GM23248 (cell line): Measurements from ENCODE around the gene RHAG. TPM values are rescaled to one million over a fixed set of nuclear protein-coding genes. Genes with fewer than 3 reads are reported as not detected.
"Not testable (repeated sequence)": the region's sequence is repeated elsewhere in the genome, so short reads cannot be mapped to it uniquely, and the experiment has no call there.

ENCODE experiments used
- DNase-seq: peaks from one replicate; pipeline ENCODE4 v3.0.0-alpha.2; 2015
- H2AFZ ChIP-seq: fragments of 200-600 bp; sonication (generic); 2 replicates; pipeline ENCODE4 v1.6.1; 2016; ENCODE audit warnings: antibody characterized with exemption
- H3F3A ChIP-seq: fragments of 200-600 bp; sonication (generic); 2 replicates; pipeline ENCODE4 v1.6.1; 2016; ENCODE audit warnings: mild to moderate bottlenecking, antibody characterized with exemption, mixed run types; ENCODE audit not compliant: insufficient read depth
- H3K27ac ChIP-seq: fragments of 200-600 bp; sonication (generic); 2 replicates; pipeline ENCODE4 v1.5.1; 2016; ENCODE audit warnings: mild to moderate bottlenecking
- H3K27me3 ChIP-seq: fragments of 200-600 bp; sonication (generic); replicated peaks from 2 replicates; pipeline ENCODE4 v1.6.1; 2016; ENCODE audit warnings: mild to moderate bottlenecking; ENCODE audit not compliant: insufficient read depth
- H3K36me3 ChIP-seq: fragments of 200-600 bp; sonication (generic); 2 replicates; pipeline ENCODE4 v1.6.1; 2016; ENCODE audit warnings: low read depth, mild to moderate bottlenecking
- H3K4me1 ChIP-seq: fragments of 200-600 bp; sonication (generic); 2 replicates; pipeline ENCODE4 v1.6.1; 2016; ENCODE audit warnings: mild to moderate bottlenecking; ENCODE audit not compliant: insufficient read depth
- H3K4me2 ChIP-seq: fragments of 200-600 bp; sonication (generic); one replicate; pipeline ENCODE4 v1.6.1; 2016; ENCODE audit warnings: mild to moderate bottlenecking; ENCODE audit not compliant: unreplicated experiment
- H3K4me3 ChIP-seq: fragments of 200-600 bp; sonication (generic); 2 replicates; pipeline ENCODE4 v1.5.1; 2016; ENCODE audit warnings: mild to moderate bottlenecking
- H3K79me2 ChIP-seq: fragments of 200-600 bp; sonication (generic); 2 replicates; pipeline ENCODE4 v1.6.1; 2016; ENCODE audit warnings: mild to moderate bottlenecking; ENCODE audit not compliant: insufficient read depth
- H3K9ac ChIP-seq: fragments of 200-600 bp; sonication (generic); 2 replicates; pipeline ENCODE4 v1.6.1; 2016; ENCODE audit warnings: mild to moderate bottlenecking
- H3K9me2 ChIP-seq: fragments of 200-600 bp; sonication (generic); 2 replicates; pipeline ENCODE4 v1.6.1; 2016; ENCODE audit warnings: mixed run types, mild to moderate bottlenecking, moderate library complexity; ENCODE audit not compliant: insufficient read depth
- H3K9me3 ChIP-seq: fragments of 200-600 bp; sonication (generic); one replicate; pipeline ENCODE4 v1.6.1; 2017; ENCODE audit warnings: low read depth
- H4K20me1 ChIP-seq: fragments of 200-600 bp; sonication (generic); 2 replicates; pipeline ENCODE4 v1.6.0; 2016; ENCODE audit not compliant: insufficient read depth
- EZH2 ChIP-seq: fragments of 200-600 bp; sonication (generic); IDR thresholded peaks from 2 replicates; pipeline ENCODE4 v1.6.1; 2018; ENCODE audit warnings: antibody characterized with exemption, mild to moderate bottlenecking; ENCODE audit not compliant: insufficient read depth, poor library complexity, severe bottlenecking
- EZH2phosphoT487 ChIP-seq: fragments of 200-600 bp; sonication (generic); IDR thresholded peaks from 2 replicates; pipeline ENCODE4 v1.6.1; 2018; ENCODE audit warnings: antibody characterized with exemption, moderate library complexity, mild to moderate bottlenecking, low read depth; ENCODE audit not compliant: insufficient read depth
- WGBS, 2 experiments: methylation state at CpG; one replicate each; pipeline ENCODE4 v1.1.6; 2015 to 2017; ENCODE audit warnings: low lambda C conversion rate in 2 of 2, low coverage in 1 of 2; ENCODE audit errors: missing lambda C conversion rate in 2 of 2; 5-methylcytosine and 5-hydroxymethylcytosine counted together
- in situ Hi-C: fragments of 300-500 bp; cut with MboI; formaldehyde crosslinking; loops from 2 replicates; pipeline ENCODE4 v1.15.0; 2020
- polyA plus RNA-seq: library from polyadenylated mRNA; unstranded; fragments of >200 nt; fragmentation: Nextera tagmentation; extraction: Ambion mirVana; gene quantifications from 2 replicates; pipeline ENCODE4 v1.2.1, GENCODE V29; 2016
- total RNA-seq: library from RNA; depleted of rRNA; stranded (reverse); fragments of >200 nt; shearing (Covaris generic); gene quantifications from 2 replicates; pipeline ENCODE4 v1.2.3, GENCODE V29; 2014

RHAG gene
- total and polyA plus RNA-seq, 2 experiments from 2014 or later: not detected

DNA sequence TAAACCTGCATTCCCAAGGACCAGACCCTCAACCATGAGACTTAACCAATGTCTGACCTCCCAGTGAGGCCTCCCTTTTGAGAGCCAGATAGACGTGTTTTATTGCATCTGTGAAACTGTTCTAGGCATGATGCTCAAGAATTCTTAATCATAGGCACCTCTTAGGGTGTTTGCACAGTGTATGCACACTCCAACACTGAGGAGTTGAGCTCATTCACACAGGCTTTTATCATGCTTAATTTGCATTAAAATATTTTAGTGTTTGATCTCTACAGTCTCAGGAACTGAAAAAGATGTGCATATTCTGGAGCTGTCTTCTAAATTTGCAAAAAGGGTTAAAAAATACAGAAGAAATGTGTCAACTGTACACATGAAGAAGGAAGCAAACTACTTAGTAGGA, 27.4 kb downstream of the RHAG start:
- H3K27me3 ChIP-seq: peaks cover 19% of the 10 kb centered on the region

DNA sequence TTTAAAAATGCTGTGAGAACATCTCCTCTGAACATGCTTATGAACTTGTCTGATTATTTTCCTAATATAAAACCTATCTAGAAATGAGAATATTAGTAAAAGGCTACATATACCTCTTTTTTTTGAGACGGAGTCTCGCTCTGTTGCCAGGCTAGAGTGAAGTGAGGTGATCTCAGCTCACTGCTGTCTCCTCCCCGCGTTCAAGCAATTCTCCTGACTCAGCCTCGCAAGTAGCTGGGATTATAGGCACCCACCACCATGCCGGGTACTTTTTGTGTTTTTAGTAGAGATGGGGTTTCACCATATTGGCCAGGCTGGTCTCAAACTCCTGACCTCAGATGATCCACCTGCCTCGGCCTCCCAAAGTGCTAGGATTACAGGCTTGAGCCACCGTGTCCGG, 28.4 kb downstream of the RHAG start:
- H3F3A ChIP-seq, H3K9me2 ChIP-seq, H3K27ac ChIP-seq, H2AFZ ChIP-seq, DNase-seq, H4K20me1 ChIP-seq, in situ Hi-C loops, H3K36me3 ChIP-seq, H3K4me1 ChIP-seq, H3K4me3 ChIP-seq, H3K9ac ChIP-seq, H3K9me3 ChIP-seq, H3K4me2 ChIP-seq, H3K79me2 ChIP-seq: not testable (repeated sequence)
- H3K27me3 ChIP-seq: peaks cover 19% of the 10 kb centered on the region
- 66 to 67% methylated on average over 9 of the region's 9 CpGs for WGBS, 2 experiments

More for the DNA sequence above, 27.4 kb downstream of the RHAG start:
- 10 to 14% methylated on average over 1 of the region's 1 CpG for WGBS, 2 experiments
- H3K9me3 ChIP-seq: no peaks in the 10 kb centered on the region
- in situ Hi-C loops: no loop called here
- no peaks in the 10 kb centered on the region; the same call in 1 of the 2 replicates for H4K20me1 ChIP-seq
- no peaks in the 10 kb centered on the region for H3F3A ChIP-seq
- H3K36me3 ChIP-seq: no peaks in the 10 kb centered on the region
- H3K79me2 ChIP-seq: no peaks in the 10 kb centered on the region
- no peak overlapping the region for H3K9ac ChIP-seq
- no peaks in the 10 kb centered on the region for H3K4me1 ChIP-seq
- DNase-seq: no peak
- no peak overlapping the region for H3K4me2 ChIP-seq
- no peak overlapping the region for H3K4me3 ChIP-seq
- H2AFZ ChIP-seq: no peak overlapping the region
- no peaks in the 10 kb centered on the region for H3K9me2 ChIP-seq
- no peak overlapping the region for H3K27ac ChIP-seq
- TF ChIP-seq EZH2 (no peak), EZH2phosphoT487 (no peak)

DNA sequence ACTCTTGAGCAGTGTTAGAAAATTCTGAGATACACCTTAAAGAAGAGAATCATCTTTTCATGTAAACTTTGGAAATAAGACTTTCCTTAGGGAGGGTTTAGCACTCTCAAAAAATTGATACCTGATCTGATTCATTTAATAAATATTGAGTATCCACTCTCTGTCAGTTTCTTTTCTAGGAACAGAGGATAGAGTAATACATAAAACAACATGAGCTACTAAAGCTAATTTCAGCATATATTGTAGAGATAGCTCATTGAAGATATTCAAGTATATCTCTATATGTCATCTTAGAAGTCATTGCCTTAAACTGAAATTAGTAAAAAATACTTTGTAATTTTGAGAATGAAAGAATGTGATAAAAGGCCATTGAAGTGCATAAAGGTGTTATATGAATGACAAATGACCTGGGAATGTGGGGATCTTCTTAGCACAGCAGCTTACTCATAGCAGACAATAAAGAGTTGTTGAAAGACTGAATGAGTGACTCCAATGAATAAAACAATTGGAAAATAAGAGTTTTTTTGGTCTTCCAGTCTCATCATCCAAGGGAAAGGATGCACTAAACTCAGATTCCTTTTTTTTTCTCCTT, 29.2 kb downstream of the RHAG start:
- Histone ChIP-seq H3K4me2 (no peak overlapping the region), H3K36me3 (no peaks in the 10 kb centered on the region), H3K9ac (no peak overlapping the region), H3F3A (no peaks in the 10 kb centered on the region), H3K27me3 (peaks cover 19% of the 10 kb centered on the region), H3K9me2 (no peaks in the 10 kb centered on the region), H3K27ac (no peak overlapping the region), H3K4me3 (no peak overlapping the region), H3K4me1 (no peaks in the 10 kb centered on the region), H2AFZ (no peak overlapping the region), H4K20me1 (no peaks in the 10 kb centered on the region; the same call in 1 of the 2 replicates), H3K79me2 (no peaks in the 10 kb centered on the region), H3K9me3 (no peaks in the 10 kb centered on the region)
- no peak for DNase-seq
- no peak for TF ChIP-seq EZH2phosphoT487
- TF ChIP-seq EZH2: no peak
- in situ Hi-C loops: no loop called here

DNA sequence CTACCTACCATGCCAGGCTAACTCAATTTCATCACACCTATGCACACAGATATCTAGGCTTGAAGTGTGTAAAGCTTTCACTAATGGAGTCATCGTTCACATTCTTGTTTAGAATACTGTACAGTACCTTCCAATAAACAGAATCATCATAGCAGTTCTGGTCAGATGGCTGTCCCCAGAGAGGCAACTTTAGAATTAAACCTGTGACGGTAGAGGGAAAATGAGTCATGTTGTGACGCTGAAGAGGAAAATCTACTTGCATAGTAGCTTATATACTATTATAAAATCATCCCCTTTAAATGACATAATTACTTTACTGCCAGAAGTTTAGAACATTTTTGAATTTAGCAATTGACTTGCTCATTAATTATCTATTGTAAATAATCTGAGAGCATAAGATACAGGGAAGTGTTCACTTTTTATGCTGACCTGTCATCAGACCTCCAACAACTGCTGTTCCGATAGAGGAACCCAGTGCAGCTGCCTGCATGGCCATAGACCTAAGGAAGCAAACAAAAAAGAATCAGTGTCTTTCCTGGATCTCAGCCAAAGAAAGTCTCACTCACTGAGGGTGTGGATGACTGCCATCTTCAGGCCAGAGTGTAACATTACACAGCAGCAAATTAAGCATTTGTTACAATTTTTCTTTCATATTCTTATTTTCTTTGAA, 29.8 kb downstream of the RHAG start:
- no peak overlapping the region for H3K27ac ChIP-seq
- H3K27me3 ChIP-seq: peaks cover 19% of the 10 kb centered on the region
- no peaks in the 10 kb centered on the region for H3K4me1 ChIP-seq
- no peaks in the 10 kb centered on the region for H3K79me2 ChIP-seq
- H3K9me3 ChIP-seq: no peaks in the 10 kb centered on the region
- H3K9me2 ChIP-seq: no peaks in the 10 kb centered on the region
- H3F3A ChIP-seq: no peaks in the 10 kb centered on the region
- TF ChIP-seq EZH2 (no peak), EZH2phosphoT487 (no peak)
- no peak overlapping the region for H3K4me3 ChIP-seq
- H4K20me1 ChIP-seq: no peaks in the 10 kb centered on the region; the same call in 1 of the 2 replicates
- H2AFZ ChIP-seq: no peak overlapping the region
- H3K36me3 ChIP-seq: no peaks in the 10 kb centered on the region
- DNase-seq: peak; percentile 93
- WGBS, 2 experiments: 19 to 21% methylated on average over 4 of the region's 4 CpGs
- no peak overlapping the region for H3K9ac ChIP-seq
- H3K4me2 ChIP-seq: no peak overlapping the region
- in situ Hi-C loops: no loop called here

DNA sequence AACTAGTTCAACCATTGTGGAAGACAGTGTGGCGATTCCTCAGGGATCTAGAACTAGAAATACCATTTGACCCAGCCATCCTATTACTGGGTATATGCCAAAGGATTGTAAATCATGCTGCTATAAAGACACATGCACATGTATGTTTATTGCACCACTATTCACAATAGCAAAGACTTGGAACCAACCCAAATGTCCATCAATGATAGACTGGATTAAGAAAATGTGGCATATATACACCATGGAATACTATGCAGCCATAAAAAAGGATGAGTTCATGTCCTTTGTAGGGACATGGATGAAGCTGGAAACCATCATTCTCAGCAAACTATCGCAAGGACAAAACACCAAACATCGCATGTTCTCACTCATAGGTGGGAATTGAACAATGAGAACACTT, 32.6 kb downstream of the RHAG start:
- DNase-seq, H3K4me2 ChIP-seq, H3K36me3 ChIP-seq, H3K4me3 ChIP-seq, H3F3A ChIP-seq, in situ Hi-C loops, H2AFZ ChIP-seq, H3K9me2 ChIP-seq, H3K9ac ChIP-seq, H3K9me3 ChIP-seq, H3K4me1 ChIP-seq, H3K79me2 ChIP-seq, H4K20me1 ChIP-seq, H3K27me3 ChIP-seq, H3K27ac ChIP-seq: not testable (repeated sequence)
- 26 to 30% methylated on average over 3 of the region's 3 CpGs for WGBS, 2 experiments

DNA sequence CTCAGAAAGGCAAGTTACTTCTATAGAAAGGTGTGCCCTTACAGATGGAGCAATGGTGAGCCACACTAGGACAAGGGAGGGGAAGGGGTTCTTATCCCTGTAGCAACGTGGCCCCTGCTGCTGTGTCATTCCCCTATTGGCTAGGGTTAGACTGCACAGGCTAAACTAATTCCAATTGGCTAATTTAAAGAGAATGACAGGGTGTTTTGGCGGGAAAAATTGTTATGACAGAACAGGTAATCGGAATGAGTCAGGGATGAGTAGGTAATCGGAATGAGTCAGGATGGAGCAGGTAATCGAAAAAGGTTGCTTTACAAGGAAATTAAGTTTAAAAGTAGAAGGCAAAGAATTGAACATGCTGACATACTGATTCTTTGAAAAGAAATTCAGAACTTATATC, 49.4 kb downstream of the RHAG start:
- H3F3A ChIP-seq, H3K9me2 ChIP-seq, H3K4me2 ChIP-seq, H2AFZ ChIP-seq, H4K20me1 ChIP-seq, H3K27ac ChIP-seq, H3K4me3 ChIP-seq, in situ Hi-C loops, DNase-seq, H3K79me2 ChIP-seq, H3K36me3 ChIP-seq, H3K27me3 ChIP-seq, H3K9me3 ChIP-seq, H3K9ac ChIP-seq, H3K4me1 ChIP-seq: not testable (repeated sequence)
- 47 to 48% methylated on average over 5 of the region's 5 CpGs for WGBS, 2 experiments
